ENCODE measurements around the gene PPM1D. TPM values are rescaled to one million over a fixed set of nuclear protein-coding genes. Genes with fewer than 3 reads are reported as not detected.

PPM1D gene
- total and polyA plus RNA-seq, 2 experiments from 2014 or later, result 18.3 to 18.6 TPM

GRCh38 chr17:60615108-60615507, 15.1 kb downstream of the PPM1D start:
- Histone ChIP-seq H2AFZ (no peak overlapping the region), H4K20me1 (ENCODE audit: insufficient read depth, poor library complexity, severe bottlenecking) (peaks cover 88% of the 10 kb centered on the region), H3K9me2 (replicated peaks; ENCODE audit: insufficient read depth) (no peaks in the 10 kb centered on the region), H3K27ac (no peak overlapping the region), H3K4me1 (ENCODE audit: insufficient read depth) (no peaks in the 10 kb centered on the region), H3K4me3 (no peak overlapping the region), H3K79me2 (peaks cover 100% of the 10 kb centered on the region), H3K9me3 (ENCODE audit: low read depth) (no peaks in the 10 kb centered on the region), H3K4me2 (no peak overlapping the region), H3K27me3 (no peaks in the 10 kb centered on the region), H3K36me3 (replicated peaks; ENCODE audit: insufficient read depth, low read depth) (no peaks in the 10 kb centered on the region)
- DNase-seq (ENCODE audit: low spot score), result no peak
- WGBS (ENCODE audit: low lambda C conversion rate, missing lambda C conversion rate), result 97% methylated on average over 7 of the region's 7 CpGs
- TF ChIP-seq EZH2 (IDR thresholded peaks at IDR 0.05; ENCODE audit: borderline replicate concordance) (no peak), EZH2phosphoT487 (IDR thresholded peaks at IDR 0.05; ENCODE audit: low read depth, severe bottlenecking, unreplicated experiment) (no peak), CTCF (IDR thresholded peaks at IDR 0.05; ENCODE audit: poor library complexity) (no peak)

GRCh38 chr17:60615840-60616239, 15.8 kb downstream of the PPM1D start:
- no peak overlapping the region for H3K4me2 ChIP-seq
- H3K4me1 ChIP-seq (ENCODE audit: insufficient read depth), result no peaks in the 10 kb centered on the region
- H3K36me3 ChIP-seq (replicated peaks; ENCODE audit: insufficient read depth, low read depth), result no peaks in the 10 kb centered on the region
- H3K27me3 ChIP-seq, result no peaks in the 10 kb centered on the region
- H2AFZ ChIP-seq, result no peak overlapping the region
- no peaks in the 10 kb centered on the region for H3K9me3 ChIP-seq (ENCODE audit: low read depth)
- no peak for DNase-seq (ENCODE audit: low spot score)
- TF ChIP-seq EZH2phosphoT487 (IDR thresholded peaks at IDR 0.05; ENCODE audit: low read depth, severe bottlenecking, unreplicated experiment) (no peak), EZH2 (IDR thresholded peaks at IDR 0.05; ENCODE audit: borderline replicate concordance) (no peak), CTCF (IDR thresholded peaks at IDR 0.05; ENCODE audit: poor library complexity) (no peak)
- 95% methylated on average over 3 of the region's 3 CpGs for WGBS (ENCODE audit: low lambda C conversion rate, missing lambda C conversion rate)
- no peaks in the 10 kb centered on the region for H3K9me2 ChIP-seq (replicated peaks; ENCODE audit: insufficient read depth)
- peaks cover 100% of the 10 kb centered on the region for H3K79me2 ChIP-seq
- peaks cover 88% of the 10 kb centered on the region for H4K20me1 ChIP-seq (ENCODE audit: insufficient read depth, poor library complexity, severe bottlenecking)
- no peak overlapping the region for H3K4me3 ChIP-seq
- H3K27ac ChIP-seq, result no peak overlapping the region

- peaks cover 82% of the 10 kb centered on the region for H4K20me1 ChIP-seq (ENCODE audit: insufficient read depth, poor library complexity, severe bottlenecking)
- DNase-seq (ENCODE audit: low spot score), result no peak
- no peaks in the 10 kb centered on the region for H3K4me1 ChIP-seq (ENCODE audit: insufficient read depth)
- no peaks in the 10 kb centered on the region for H3K27me3 ChIP-seq
- no peak overlapping the region for H3K4me3 ChIP-seq
- H3K36me3 ChIP-seq (replicated peaks; ENCODE audit: insufficient read depth, low read depth), result no peaks in the 10 kb centered on the region
- no peaks in the 10 kb centered on the region for H3K9me2 ChIP-seq (replicated peaks; ENCODE audit: insufficient read depth)
- H3K27ac ChIP-seq, result no peak overlapping the region
- H3K4me2 ChIP-seq, result no peak overlapping the region
- WGBS (ENCODE audit: low lambda C conversion rate, missing lambda C conversion rate), result 96% methylated on average over 3 of the region's 3 CpGs
- no peaks in the 10 kb centered on the region for H3K9me3 ChIP-seq (ENCODE audit: low read depth)
- H2AFZ ChIP-seq, result no peak overlapping the region
- peaks cover 100% of the 10 kb centered on the region for H3K79me2 ChIP-seq
- no peak for TF ChIP-seq EZH2 (IDR thresholded peaks at IDR 0.05; ENCODE audit: borderline replicate concordance)
These were observed 18.1 kb downstream of the PPM1D start for GRCh38 chr17:60618080-60618479.

DNA sequence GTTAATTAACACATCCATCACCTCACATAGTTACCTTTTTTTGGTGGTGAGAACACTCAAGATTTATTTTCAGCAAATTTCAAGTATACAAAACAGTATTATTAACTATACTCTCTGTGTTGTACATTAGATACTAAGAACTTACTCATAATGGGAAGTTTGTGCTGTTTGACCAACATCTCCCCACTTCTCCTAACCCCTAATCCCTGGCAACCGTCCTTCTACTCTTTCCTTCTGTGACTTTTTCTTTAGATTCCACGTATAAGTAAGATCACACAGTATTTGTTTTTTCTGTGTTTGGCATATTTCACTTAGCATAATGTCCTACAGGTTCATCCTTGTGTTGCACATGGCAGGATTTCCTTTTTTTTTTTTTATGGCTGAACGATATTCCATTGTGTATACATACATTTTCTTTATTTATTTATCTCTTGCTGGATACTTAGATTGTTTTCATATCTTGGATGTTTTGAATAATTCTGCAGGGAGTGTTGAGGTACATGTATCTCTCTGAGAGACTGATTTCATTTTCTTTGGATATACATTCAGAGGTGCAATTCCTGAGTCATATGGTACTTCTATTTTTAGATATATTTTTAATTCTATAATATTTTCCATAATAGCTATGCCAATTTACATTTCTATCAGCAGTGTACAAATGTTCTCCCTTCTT, 19.0 kb downstream of the PPM1D start:
- no peak overlapping the region for H3K27ac ChIP-seq
- H3K4me2 ChIP-seq, result no peak overlapping the region
- H3K36me3 ChIP-seq (replicated peaks; ENCODE audit: insufficient read depth, low read depth), result no peaks in the 10 kb centered on the region
- no peaks in the 10 kb centered on the region for H3K9me2 ChIP-seq (replicated peaks; ENCODE audit: insufficient read depth)
- no peaks in the 10 kb centered on the region for H3K9me3 ChIP-seq (ENCODE audit: low read depth)
- H2AFZ ChIP-seq, result no peak overlapping the region
- H3K27me3 ChIP-seq, result no peaks in the 10 kb centered on the region
- H3K4me1 ChIP-seq (ENCODE audit: insufficient read depth), result no peaks in the 10 kb centered on the region
- DNase-seq (ENCODE audit: low spot score), result no peak
- peaks cover 80% of the 10 kb centered on the region for H4K20me1 ChIP-seq (ENCODE audit: insufficient read depth, poor library complexity, severe bottlenecking)
- H3K4me3 ChIP-seq, result no peak overlapping the region
- H3K79me2 ChIP-seq, result peaks cover 99% of the 10 kb centered on the region
- 72% methylated on average over 3 of the region's 3 CpGs for WGBS (ENCODE audit: low lambda C conversion rate, missing lambda C conversion rate)
- TF ChIP-seq EZH2phosphoT487 (IDR thresholded peaks at IDR 0.05; ENCODE audit: low read depth, severe bottlenecking, unreplicated experiment) (no peak), CTCF (IDR thresholded peaks at IDR 0.05; ENCODE audit: poor library complexity) (no peak), EZH2 (IDR thresholded peaks at IDR 0.05; ENCODE audit: borderline replicate concordance) (no peak)
